Measurements from ENCODE around the gene CSRNP3.

Gene CSRNP3

GRCh38 chr2:165469417-165469816, at the start of gene CSRNP3:
Gene CSRNP3 (plus strand): TSS chr2:165469698. CDS start chr2:165595066, 125,368 bp downstream.
- H3K9me3 ChIP-seq (ENCODE audit: control insufficient read depth in 1 of 2, low read length in 2 of 2): no peaks in the 10 kb centered on the region
- H3K4me1 ChIP-seq (ENCODE audit: control insufficient read depth in 1 of 2, insufficient read depth in 2 of 2, low read length in 2 of 2): no peaks in the 10 kb centered on the region
- no peaks in the 10 kb centered on the region for H3K27me3 ChIP-seq (ENCODE audit: control insufficient read depth in 1 of 2, insufficient read depth in 2 of 2, low read length in 2 of 2)
- H3K9ac ChIP-seq (ENCODE audit: low read depth in 1 of 2, low read length in 2 of 2): peak within 1 kb of the TSS in 1 of 2 donors; percentile 22
- peak within 1 kb of the TSS; percentile 60 to 66 for H3K4me3 ChIP-seq (ENCODE audit: low read depth in 1 of 2, low read length in 2 of 2)
- H3K27ac ChIP-seq (ENCODE audit: low read depth, low read length): no peak within 1 kb of the TSS
- no peaks in the 10 kb centered on the region for H3K36me3 ChIP-seq (ENCODE audit: control insufficient read depth in 1 of 2, insufficient read depth in 2 of 2, low read length in 2 of 2)

- Histone ChIP-seq H3K27me3 (ENCODE audit: control insufficient read depth in 1 of 2, insufficient read depth in 2 of 2, low read length in 2 of 2) (no peaks in the 10 kb centered on the region), H3K36me3 (ENCODE audit: control insufficient read depth in 1 of 2, insufficient read depth in 2 of 2, low read length in 2 of 2) (no peaks in the 10 kb centered on the region), H3K9ac (ENCODE audit: low read depth in 1 of 2, low read length in 2 of 2) (no peak overlapping the region), H3K4me1 (ENCODE audit: control insufficient read depth in 1 of 2, insufficient read depth in 2 of 2, low read length in 2 of 2) (no peaks in the 10 kb centered on the region), H3K4me3 (ENCODE audit: low read depth in 1 of 2, low read length in 2 of 2) (no peak overlapping the region), H3K9me3 (ENCODE audit: control insufficient read depth in 1 of 2, low read length in 2 of 2) (peaks cover 0 to 4% of the 10 kb centered on the region in 2 donors), H3K27ac (ENCODE audit: low read depth, low read length) (no peak overlapping the region)
Observed at GRCh38 chr2:165420231-165420630, 49.3 kb upstream of the CSRNP3 start.

- no peak overlapping the region for H3K27ac ChIP-seq (ENCODE audit: low read depth, low read length)
- no peaks in the 10 kb centered on the region for H3K36me3 ChIP-seq (ENCODE audit: control insufficient read depth in 1 of 2, insufficient read depth in 2 of 2, low read length in 2 of 2)
- peaks cover 0 to 4% of the 10 kb centered on the region in 2 donors for H3K9me3 ChIP-seq (ENCODE audit: control insufficient read depth in 1 of 2, low read length in 2 of 2)
- H3K27me3 ChIP-seq (ENCODE audit: control insufficient read depth in 1 of 2, insufficient read depth in 2 of 2, low read length in 2 of 2): no peaks in the 10 kb centered on the region
- no peak overlapping the region for H3K4me3 ChIP-seq (ENCODE audit: low read depth in 1 of 2, low read length in 2 of 2)
- H3K9ac ChIP-seq (ENCODE audit: low read depth in 1 of 2, low read length in 2 of 2): no peak overlapping the region
- H3K4me1 ChIP-seq (ENCODE audit: control insufficient read depth in 1 of 2, insufficient read depth in 2 of 2, low read length in 2 of 2): no peaks in the 10 kb centered on the region
Observed at GRCh38 chr2:165423081-165423480, 46.4 kb upstream of the CSRNP3 start.

GRCh38 chr2:165425556-165425955, 43.9 kb upstream of the CSRNP3 start:
- Histone ChIP-seq H3K9me3 (ENCODE audit: control insufficient read depth in 1 of 2, low read length in 2 of 2) (peaks cover 0 to 4% of the 10 kb centered on the region in 2 donors), H3K36me3 (ENCODE audit: control insufficient read depth in 1 of 2, insufficient read depth in 2 of 2, low read length in 2 of 2) (no peaks in the 10 kb centered on the region), H3K4me1 (ENCODE audit: control insufficient read depth in 1 of 2, insufficient read depth in 2 of 2, low read length in 2 of 2) (no peaks in the 10 kb centered on the region), H3K27me3 (ENCODE audit: control insufficient read depth in 1 of 2, insufficient read depth in 2 of 2, low read length in 2 of 2) (no peaks in the 10 kb centered on the region), H3K4me3 (ENCODE audit: low read depth in 1 of 2, low read length in 2 of 2) (no peak overlapping the region), H3K9ac (ENCODE audit: low read depth in 1 of 2, low read length in 2 of 2) (no peak overlapping the region), H3K27ac (ENCODE audit: low read depth, low read length) (no peak overlapping the region)

- H3K4me1 ChIP-seq (ENCODE audit: control insufficient read depth in 1 of 2, insufficient read depth in 2 of 2, low read length in 2 of 2): no peaks in the 10 kb centered on the region
- no peak overlapping the region for H3K27ac ChIP-seq (ENCODE audit: low read depth, low read length)
- no peak overlapping the region for H3K9ac ChIP-seq (ENCODE audit: low read depth in 1 of 2, low read length in 2 of 2)
- no peaks in the 10 kb centered on the region for H3K27me3 ChIP-seq (ENCODE audit: control insufficient read depth in 1 of 2, insufficient read depth in 2 of 2, low read length in 2 of 2)
- H3K9me3 ChIP-seq (ENCODE audit: control insufficient read depth in 1 of 2, low read length in 2 of 2): peaks cover 0 to 4% of the 10 kb centered on the region in 2 donors
- H3K36me3 ChIP-seq (ENCODE audit: control insufficient read depth in 1 of 2, insufficient read depth in 2 of 2, low read length in 2 of 2): no peaks in the 10 kb centered on the region
- H3K4me3 ChIP-seq (ENCODE audit: low read depth in 1 of 2, low read length in 2 of 2): no peak overlapping the region
Observed at GRCh38 chr2:165427686-165428085, 41.8 kb upstream of the CSRNP3 start.

GRCh38 chr2:165428926-165429325, 40.6 kb upstream of the CSRNP3 start:
- no peak overlapping the region for H3K27ac ChIP-seq (ENCODE audit: low read depth, low read length)
- H3K9ac ChIP-seq (ENCODE audit: low read depth in 1 of 2, low read length in 2 of 2): no peak overlapping the region
- no peaks in the 10 kb centered on the region for H3K27me3 ChIP-seq (ENCODE audit: control insufficient read depth in 1 of 2, insufficient read depth in 2 of 2, low read length in 2 of 2)
- no peaks in the 10 kb centered on the region for H3K9me3 ChIP-seq (ENCODE audit: control insufficient read depth in 1 of 2, low read length in 2 of 2)
- no peaks in the 10 kb centered on the region for H3K4me1 ChIP-seq (ENCODE audit: control insufficient read depth in 1 of 2, insufficient read depth in 2 of 2, low read length in 2 of 2)
- no peak overlapping the region for H3K4me3 ChIP-seq (ENCODE audit: low read depth in 1 of 2, low read length in 2 of 2)
- no peaks in the 10 kb centered on the region for H3K36me3 ChIP-seq (ENCODE audit: control insufficient read depth in 1 of 2, insufficient read depth in 2 of 2, low read length in 2 of 2)

GRCh38 chr2:165431014-165431413, 38.5 kb upstream of the CSRNP3 start:
- no peak overlapping the region for H3K27ac ChIP-seq (ENCODE audit: low read depth, low read length)
- no peaks in the 10 kb centered on the region for H3K27me3 ChIP-seq (ENCODE audit: control insufficient read depth in 1 of 2, insufficient read depth in 2 of 2, low read length in 2 of 2)
- no peaks in the 10 kb centered on the region for H3K36me3 ChIP-seq (ENCODE audit: control insufficient read depth in 1 of 2, insufficient read depth in 2 of 2, low read length in 2 of 2)
- H3K4me1 ChIP-seq (ENCODE audit: control insufficient read depth in 1 of 2, insufficient read depth in 2 of 2, low read length in 2 of 2): no peaks in the 10 kb centered on the region
- no peak overlapping the region for H3K9ac ChIP-seq (ENCODE audit: low read depth in 1 of 2, low read length in 2 of 2)
- H3K9me3 ChIP-seq (ENCODE audit: control insufficient read depth in 1 of 2, low read length in 2 of 2): no peaks in the 10 kb centered on the region
- H3K4me3 ChIP-seq (ENCODE audit: low read depth in 1 of 2, low read length in 2 of 2): no peak overlapping the region

- Histone ChIP-seq H3K9me3 (ENCODE audit: control insufficient read depth in 1 of 2, low read length in 2 of 2) (no peaks in the 10 kb centered on the region), H3K27me3 (ENCODE audit: control insufficient read depth in 1 of 2, insufficient read depth in 2 of 2, low read length in 2 of 2) (no peaks in the 10 kb centered on the region), H3K4me1 (ENCODE audit: control insufficient read depth in 1 of 2, insufficient read depth in 2 of 2, low read length in 2 of 2) (no peaks in the 10 kb centered on the region), H3K27ac (ENCODE audit: low read depth, low read length) (no peak overlapping the region), H3K36me3 (ENCODE audit: control insufficient read depth in 1 of 2, insufficient read depth in 2 of 2, low read length in 2 of 2) (no peaks in the 10 kb centered on the region), H3K9ac (ENCODE audit: low read depth in 1 of 2, low read length in 2 of 2) (no peak overlapping the region), H3K4me3 (ENCODE audit: low read depth in 1 of 2, low read length in 2 of 2) (no peak overlapping the region)
Observed at GRCh38 chr2:165432234-165432966, 37.1 kb upstream of the CSRNP3 start.

- H3K27ac ChIP-seq (ENCODE audit: low read depth, low read length): no peak overlapping the region
Observed at GRCh38 chr2:165434865-165435496, 34.5 kb upstream of the CSRNP3 start.

GRCh38 chr2:165435611-165436010, 33.9 kb upstream of the CSRNP3 start:
- Histone ChIP-seq H3K27ac (ENCODE audit: low read depth, low read length) (no peak overlapping the region), H3K36me3 (ENCODE audit: control insufficient read depth in 1 of 2, insufficient read depth in 2 of 2, low read length in 2 of 2) (no peaks in the 10 kb centered on the region)

More at GRCh38 chr2:165434865-165435496, 34.5 kb upstream of the CSRNP3 start:
- Histone ChIP-seq H3K36me3 (ENCODE audit: control insufficient read depth in 1 of 2, insufficient read depth in 2 of 2, low read length in 2 of 2) (no peaks in the 10 kb centered on the region), H3K4me1 (ENCODE audit: control insufficient read depth in 1 of 2, insufficient read depth in 2 of 2, low read length in 2 of 2) (no peaks in the 10 kb centered on the region), H3K27me3 (ENCODE audit: control insufficient read depth in 1 of 2, insufficient read depth in 2 of 2, low read length in 2 of 2) (no peaks in the 10 kb centered on the region), H3K9me3 (ENCODE audit: control insufficient read depth in 1 of 2, low read length in 2 of 2) (no peaks in the 10 kb centered on the region), H3K4me3 (ENCODE audit: low read depth in 1 of 2, low read length in 2 of 2) (no peak overlapping the region), H3K9ac (ENCODE audit: low read depth in 1 of 2, low read length in 2 of 2) (no peak overlapping the region)

More at GRCh38 chr2:165435611-165436010, 33.9 kb upstream of the CSRNP3 start:
- Histone ChIP-seq H3K9ac (ENCODE audit: low read depth in 1 of 2, low read length in 2 of 2) (no peak overlapping the region), H3K9me3 (ENCODE audit: control insufficient read depth in 1 of 2, low read length in 2 of 2) (no peaks in the 10 kb centered on the region), H3K27me3 (ENCODE audit: control insufficient read depth in 1 of 2, insufficient read depth in 2 of 2, low read length in 2 of 2) (no peaks in the 10 kb centered on the region), H3K4me3 (ENCODE audit: low read depth in 1 of 2, low read length in 2 of 2) (no peak overlapping the region), H3K4me1 (ENCODE audit: control insufficient read depth in 1 of 2, insufficient read depth in 2 of 2, low read length in 2 of 2) (no peaks in the 10 kb centered on the region)
